GM12878 (cell line): ENCODE data around the gene SMG6. TPM values are rescaled to one million over a fixed set of nuclear protein-coding genes. Genes with fewer than 3 reads are reported as not detected.
A peak's percentile ranks its signal among the peaks of the same experiment; 100 is the strongest.

Experiments used
- ATAC-seq: fragments of 200-7000 bp; cut with Tn5 transposase; 3 replicates; pipeline ENCODE4 v1.9.1; 2020; ENCODE audit warnings: mild to moderate bottlenecking, moderate library complexity
- BruUV-seq: library from RNA; stranded (reverse); fragments of 400-500 nt; replicated peaks from 2 replicates; lab custom pipeline; 2021; lab: Mats Ljungman, UMichigan
- CTCF ChIA-PET: fragments of 300-600 bp; sonication (Branson Sonifier 250); formaldehyde crosslinking; extraction: SDS; loops from one replicate; lab custom pipeline; 2021; ENCODE audit warnings: inconsistent platforms; lab: Yijun Ruan, JAX
- POLR2A ChIA-PET: fragments of 350-600 bp; formaldehyde crosslinking; extraction: SDS; loops from one replicate; lab custom pipeline; 2021; ENCODE audit warnings: inconsistent platforms; lab: Charles Lee
- RAD21 ChIA-PET: fragments of 300-600 bp; sonication (Branson Sonifier 250); formaldehyde crosslinking; loops from one replicate; lab custom pipeline; 2023; ENCODE audit warnings: antibody characterized with exemption; ENCODE audit not compliant: unreplicated experiment; lab: Charles Lee
- SMC1A ChIA-PET: fragments of 300-600 bp; sonication (Branson Sonifier 250); formaldehyde crosslinking; loops from one replicate; lab custom pipeline; 2023; ENCODE audit not compliant: unreplicated experiment, uncharacterized antibody; lab: Charles Lee
- DNase-seq: peaks from one replicate; pipeline ENCODE4 v3.0.0-alpha.2; 2011; ENCODE audit warnings: low read depth, low spot score
- FAIRE-seq: peaks from 3 replicates; lab custom pipeline; 2011; peaks lifted over from hg19 to GRCh38; lab: Jason Lieb, UNC
- H2AFZ ChIP-seq: 2 replicates; pipeline ENCODE4 v1.6.0; 2011; ENCODE audit warnings: low read depth, low read length, control low read depth; ENCODE audit not compliant: control insufficient read depth
- H3K27ac ChIP-seq: 2 replicates; pipeline ENCODE4 v1.5.1; 2011; ENCODE audit warnings: control low read depth; ENCODE audit not compliant: control insufficient read depth, insufficient read depth
- H3K27me3 ChIP-seq, 2 experiments: replicated peaks in 1 of 2; 2 replicates each; pipeline versions ENCODE4 v1.6.0 to v1.6.1; 2011; ENCODE audit warnings: low read length in 1 of 2; ENCODE audit not compliant: control insufficient read depth in 2 of 2, insufficient read depth in 2 of 2
- H3K36me3 ChIP-seq, 2 experiments: 2 replicates each; pipeline ENCODE4 v1.5.1; 2011; ENCODE audit warnings: low read length in 1 of 2; ENCODE audit not compliant: control insufficient read depth in 2 of 2, insufficient read depth in 2 of 2
- H3K4me1 ChIP-seq: 2 replicates; pipeline ENCODE4 v1.6.1; 2011; ENCODE audit warnings: mild to moderate bottlenecking, low read length, moderate library complexity, mixed read lengths; ENCODE audit not compliant: control insufficient read depth, insufficient read depth
- H3K4me2 ChIP-seq: 2 replicates; pipeline ENCODE4 v1.6.0; 2011; ENCODE audit warnings: control low read depth; ENCODE audit not compliant: control insufficient read depth, insufficient read depth
- H3K4me3 ChIP-seq: fragments of 200-600 bp; sonication (generic); 2 replicates; pipeline ENCODE4 v1.5.1; 2016
- H3K79me2 ChIP-seq: 2 replicates; pipeline ENCODE4 v1.6.0; 2011; ENCODE audit warnings: low read length; ENCODE audit not compliant: control insufficient read depth, insufficient read depth
- H3K9ac ChIP-seq: 2 replicates; pipeline ENCODE4 v1.8.0; 2011; ENCODE audit warnings: low read length, control low read depth, mixed read lengths; ENCODE audit not compliant: control insufficient read depth, insufficient read depth
- H3K9me3 ChIP-seq: replicated peaks from 3 replicates; pipeline ENCODE4 v1.5.1; 2011; ENCODE audit warnings: mild to moderate bottlenecking, low read length; ENCODE audit not compliant: control insufficient read depth, insufficient read depth
- H4K20me1 ChIP-seq: 2 replicates; pipeline ENCODE4 v1.6.0; 2011; ENCODE audit not compliant: control insufficient read depth, insufficient read depth
- CBFB ChIP-seq: IDR thresholded peaks from 2 replicates; pipeline ENCODE4 v1.6.1; 2016; ENCODE audit warnings: antibody characterized with exemption, low read depth
- CBX5 ChIP-seq: sonication (generic); IDR thresholded peaks from 2 replicates; pipeline ENCODE4 v1.6.1; 2016; ENCODE audit warnings: low read depth, moderate library complexity, mild to moderate bottlenecking, inconsistent platforms
- CREM ChIP-seq: IDR thresholded peaks from 2 replicates; pipeline ENCODE4 v1.6.1; 2014; ENCODE audit warnings: antibody characterized with exemption, low read depth
- EED ChIP-seq: sonication (generic); IDR thresholded peaks from 2 replicates; pipeline ENCODE4 v1.6.1; 2016; ENCODE audit warnings: antibody characterized with exemption, low read depth
- EGR1 ChIP-seq, 2 experiments: IDR thresholded peaks; 1 replicate in 1 of 2; 2 replicates in 1 of 2; pipeline ENCODE4 v1.6.1; 2011 to 2012; ENCODE audit warnings: low read depth in 2 of 2, low read length in 2 of 2, borderline replicate concordance in 1 of 2, mild to moderate bottlenecking in 1 of 2, moderate library complexity in 1 of 2
- FOXM1 ChIP-seq: IDR thresholded peaks from 2 replicates; pipeline ENCODE4 v1.6.1; 2012; ENCODE audit warnings: low read depth, mild to moderate bottlenecking, inconsistent platforms, low read length, moderate library complexity
- MEF2B ChIP-seq: fragments of 450-650 bp; IDR thresholded peaks from 2 replicates; pipeline ENCODE4 v1.6.1; 2018; ENCODE audit warnings: mild to moderate bottlenecking, moderate library complexity; ENCODE audit not compliant: partially characterized antibody, poor library complexity, severe bottlenecking
- NFIC ChIP-seq: IDR thresholded peaks from 2 replicates; pipeline ENCODE4 v1.6.1; 2012; ENCODE audit warnings: low read depth, mild to moderate bottlenecking, inconsistent platforms, low read length, moderate library complexity
- RUNX3 ChIP-seq: IDR thresholded peaks from 2 replicates; pipeline ENCODE4 v1.6.1; 2012; ENCODE audit warnings: low read length, inconsistent platforms
- SREBF1 ChIP-seq: IDR thresholded peaks from 2 replicates; pipeline ENCODE4 v1.6.1; 2012; ENCODE audit warnings: mild to moderate bottlenecking, low read length
- WGBS: methylation state at CpG from one replicate; pipeline ENCODE4 v1.1.6; 2016; ENCODE audit warnings: low lambda C conversion rate; ENCODE audit not compliant: insufficient replicate concordance, insufficient coverage; ENCODE audit errors: missing lambda C conversion rate; 5-methylcytosine and 5-hydroxymethylcytosine counted together
- in situ Hi-C: fragments of 300-500 bp; cut with MboI; formaldehyde crosslinking; loops from 9 replicates; pipeline ENCODE4 v1.14.3; 2018; ENCODE audit warnings: mixed read lengths
- intact Hi-C: fragments of 100-400 bp; cut with micrococcal nuclease; formaldehyde crosslinking; loops from one replicate; pipeline ENCODE4 v1.14.2; 2022; ENCODE audit not compliant: unreplicated experiment
- polyA plus RNA-seq, 11 experiments: library from polyadenylated mRNA; depleted of rRNA in 4 of 11; unstranded in 6 of 11; stranded (reverse) in 5 of 11; fragments of >200 nt; fragmentation: Nextera tagmentation in 4 of 11; fragmentation: Illumina TruSeq in 1 of 11; extraction: Ambion mirVana in 4 of 11; extraction: Trizol in 1 of 11; gene quantifications; 1 replicate in 1 of 11; 2 replicates in 10 of 11; pipeline versions ENCODE4 v1.2.1 to v1.2.3, GENCODE V29; 2011 to 2016; ENCODE audit warnings: inconsistent platforms in 2 of 11, missing spikeins in 2 of 11, low read depth in 1 of 11
- total RNA-seq, 4 experiments: library from RNA; depleted of rRNA in 3 of 4; stranded (reverse); fragments of >200 nt in 3 of 4; fragmentation: Illumina TruSeq in 1 of 4; extraction: Trizol in 1 of 4; gene quantifications; 2 replicates each; pipeline versions ENCODE4 v1.2.1 to v1.2.3, GENCODE V29; 2013 to 2021
- TF ChIP-seq, protein P1 (sequence below): fragments of 450-650 bp; IDR thresholded peaks from 2 replicates; pipeline ENCODE4 v1.6.1; 2017; ENCODE audit warnings: mild to moderate bottlenecking
- TF ChIP-seq, protein P2 (sequence below): fragments of 450-650 bp; IDR thresholded peaks from 2 replicates; pipeline ENCODE4 v1.6.1; 2018; ENCODE audit warnings: mild to moderate bottlenecking, low read depth, moderate library complexity; ENCODE audit not compliant: partially characterized antibody

The SMG6 gene
- total and polyA plus RNA-seq, 10 of the 15 experiments (the other 5 are each of a cell fraction or from before 2014, with no cell fraction given) = 0.58 to 28.7 (median 15.7) TPM

DNA sequence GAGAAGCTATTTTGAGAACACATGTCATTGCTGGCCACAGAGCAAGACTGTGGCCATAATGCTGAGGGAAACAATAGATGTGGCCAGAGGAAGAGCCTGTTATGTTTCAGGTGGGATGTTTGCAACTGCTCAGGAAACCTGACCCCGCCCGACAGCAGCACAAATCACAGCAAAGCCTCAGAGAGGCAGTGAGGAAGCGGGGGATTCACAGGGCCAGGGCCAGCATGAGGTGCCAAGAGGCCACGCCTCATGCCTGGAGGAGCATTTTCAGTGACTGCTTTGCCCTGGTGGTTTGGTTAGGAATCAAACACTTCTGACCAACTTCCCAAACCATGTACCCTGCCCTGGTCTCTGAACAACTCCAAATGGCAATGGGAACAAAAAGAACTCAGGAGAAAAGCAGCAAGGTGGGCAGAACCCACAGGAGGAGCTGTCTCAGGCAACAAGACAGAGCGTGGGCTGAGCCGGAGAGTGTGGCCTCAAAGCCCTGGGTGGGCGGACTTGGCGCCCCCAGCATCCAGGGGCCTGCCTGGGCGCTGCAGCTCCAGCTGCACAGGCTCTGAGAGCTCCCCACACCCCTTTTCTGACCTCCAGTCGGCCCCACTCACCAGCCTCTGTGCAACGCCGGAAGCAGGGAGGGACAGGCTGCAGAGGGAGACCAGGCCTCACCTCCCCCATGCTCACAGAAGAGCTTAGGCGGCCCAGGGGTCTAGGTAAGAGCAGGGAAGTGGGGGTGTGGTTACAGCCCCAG lies 228.1 kb downstream of the SMG6 start:
- Histone ChIP-seq H3K36me3 (peaks cover 12 to 16% of the 10 kb centered on the region in 2 experiments; a peak in 3 of 4 replicates), H3K79me2 (no peaks in the 10 kb centered on the region), H3K9me3 (no peaks in the 10 kb centered on the region), H3K4me1 (peaks cover 33% of the 10 kb centered on the region), H3K4me2 (no peak overlapping the region), H3K27ac (peak overlapping the region; percentile 23; the same call in 1 of the 2 replicates), H3K4me3 (no peak overlapping the region), H4K20me1 (no peaks in the 10 kb centered on the region), H2AFZ (no peak overlapping the region), H3K9ac (no peak overlapping the region), H3K27me3 (no peaks in the 10 kb centered on the region)
- no peak for TF ChIP-seq CBX5
- TF ChIP-seq NFIC = 0 out of 2 replicates have a peak, but pooled peaks have one; percentile 30
- TF ChIP-seq, protein P1, sequence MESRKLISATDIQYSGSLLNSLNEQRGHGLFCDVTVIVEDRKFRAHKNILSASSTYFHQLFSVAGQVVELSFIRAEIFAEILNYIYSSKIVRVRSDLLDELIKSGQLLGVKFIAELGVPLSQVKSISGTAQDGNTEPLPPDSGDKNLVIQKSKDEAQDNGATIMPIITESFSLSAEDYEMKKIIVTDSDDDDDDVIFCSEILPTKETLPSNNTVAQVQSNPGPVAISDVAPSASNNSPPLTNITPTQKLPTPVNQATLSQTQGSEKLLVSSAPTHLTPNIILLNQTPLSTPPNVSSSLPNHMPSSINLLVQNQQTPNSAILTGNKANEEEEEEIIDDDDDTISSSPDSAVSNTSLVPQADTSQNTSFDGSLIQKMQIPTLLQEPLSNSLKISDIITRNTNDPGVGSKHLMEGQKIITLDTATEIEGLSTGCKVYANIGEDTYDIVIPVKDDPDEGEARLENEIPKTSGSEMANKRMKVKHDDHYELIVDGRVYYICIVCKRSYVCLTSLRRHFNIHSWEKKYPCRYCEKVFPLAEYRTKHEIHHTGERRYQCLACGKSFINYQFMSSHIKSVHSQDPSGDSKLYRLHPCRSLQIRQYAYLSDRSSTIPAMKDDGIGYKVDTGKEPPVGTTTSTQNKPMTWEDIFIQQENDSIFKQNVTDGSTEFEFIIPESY = peak; percentile 47; the same call in 1 of the 2 replicates
- peak; percentile 31; the same call in 1 of the 2 replicates for TF ChIP-seq RUNX3
- 0 out of 2 replicates have a peak, but pooled peaks have one; percentile 75 for TF ChIP-seq CBFB
- no peak for TF ChIP-seq MEF2B
- peak; percentile 15 for TF ChIP-seq EED
- peak; percentile 58 for TF ChIP-seq CREM
- TF ChIP-seq SREBF1 = no peak
- peak in 1 of 2 experiments; percentile 74; a peak in 1 of 3 replicates for TF ChIP-seq EGR1 (IDR thresholded peaks at IDR 0.05; ENCODE audit: borderline replicate concordance in 1 of 2, low read depth in 2 of 2, low read length in 2 of 2)
- 0 out of 2 replicates have a peak, but pooled peaks have one; percentile 45 for TF ChIP-seq FOXM1
- TF ChIP-seq, protein P2, sequence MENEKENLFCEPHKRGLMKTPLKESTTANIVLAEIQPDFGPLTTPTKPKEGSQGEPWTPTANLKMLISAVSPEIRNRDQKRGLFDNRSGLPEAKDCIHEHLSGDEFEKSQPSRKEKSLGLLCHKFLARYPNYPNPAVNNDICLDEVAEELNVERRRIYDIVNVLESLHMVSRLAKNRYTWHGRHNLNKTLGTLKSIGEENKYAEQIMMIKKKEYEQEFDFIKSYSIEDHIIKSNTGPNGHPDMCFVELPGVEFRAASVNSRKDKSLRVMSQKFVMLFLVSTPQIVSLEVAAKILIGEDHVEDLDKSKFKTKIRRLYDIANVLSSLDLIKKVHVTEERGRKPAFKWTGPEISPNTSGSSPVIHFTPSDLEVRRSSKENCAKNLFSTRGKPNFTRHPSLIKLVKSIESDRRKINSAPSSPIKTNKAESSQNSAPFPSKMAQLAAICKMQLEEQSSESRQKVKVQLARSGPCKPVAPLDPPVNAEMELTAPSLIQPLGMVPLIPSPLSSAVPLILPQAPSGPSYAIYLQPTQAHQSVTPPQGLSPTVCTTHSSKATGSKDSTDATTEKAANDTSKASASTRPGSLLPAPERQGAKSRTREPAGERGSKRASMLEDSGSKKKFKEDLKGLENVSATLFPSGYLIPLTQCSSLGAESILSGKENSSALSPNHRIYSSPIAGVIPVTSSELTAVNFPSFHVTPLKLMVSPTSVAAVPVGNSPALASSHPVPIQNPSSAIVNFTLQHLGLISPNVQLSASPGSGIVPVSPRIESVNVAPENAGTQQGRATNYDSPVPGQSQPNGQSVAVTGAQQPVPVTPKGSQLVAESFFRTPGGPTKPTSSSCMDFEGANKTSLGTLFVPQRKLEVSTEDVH = no peak
- ChIA-PET CTCF (interaction anchor here (4.9 kb wide), 1 partner anchor 7 kb away, joined by 28 read pairs; no protein-coding TSS in a partner anchor), RAD21 (interaction anchor here (1.2 to 1.5 kb wide), 2 partner anchors 13 to 63 kb away, joined by 3 to 5 read pairs; no protein-coding TSS in a partner anchor), POLR2A (interaction anchor here (1.7 to 12.5 kb wide), 2 partner anchors 12 to 15 kb away, joined by 4 to 148 read pairs; no protein-coding TSS in a partner anchor), SMC1A (interaction anchor here (1.8 kb wide), 1 partner anchor 13 kb away, joined by 5 read pairs; no protein-coding TSS in a partner anchor)
- in situ Hi-C loops = no loop called here
- intact Hi-C loops = no loop called here
- DNase-seq (no peak), ATAC-seq (no peak; the same call in 2 of the 3 replicates), FAIRE-seq (no peak)
- no TSS peak for BruUV-seq
- 84% methylated on average over 12 of the region's 13 CpGs for WGBS
